ENCODE results near the gene CEACAM3.

CEACAM3 gene

DNA sequence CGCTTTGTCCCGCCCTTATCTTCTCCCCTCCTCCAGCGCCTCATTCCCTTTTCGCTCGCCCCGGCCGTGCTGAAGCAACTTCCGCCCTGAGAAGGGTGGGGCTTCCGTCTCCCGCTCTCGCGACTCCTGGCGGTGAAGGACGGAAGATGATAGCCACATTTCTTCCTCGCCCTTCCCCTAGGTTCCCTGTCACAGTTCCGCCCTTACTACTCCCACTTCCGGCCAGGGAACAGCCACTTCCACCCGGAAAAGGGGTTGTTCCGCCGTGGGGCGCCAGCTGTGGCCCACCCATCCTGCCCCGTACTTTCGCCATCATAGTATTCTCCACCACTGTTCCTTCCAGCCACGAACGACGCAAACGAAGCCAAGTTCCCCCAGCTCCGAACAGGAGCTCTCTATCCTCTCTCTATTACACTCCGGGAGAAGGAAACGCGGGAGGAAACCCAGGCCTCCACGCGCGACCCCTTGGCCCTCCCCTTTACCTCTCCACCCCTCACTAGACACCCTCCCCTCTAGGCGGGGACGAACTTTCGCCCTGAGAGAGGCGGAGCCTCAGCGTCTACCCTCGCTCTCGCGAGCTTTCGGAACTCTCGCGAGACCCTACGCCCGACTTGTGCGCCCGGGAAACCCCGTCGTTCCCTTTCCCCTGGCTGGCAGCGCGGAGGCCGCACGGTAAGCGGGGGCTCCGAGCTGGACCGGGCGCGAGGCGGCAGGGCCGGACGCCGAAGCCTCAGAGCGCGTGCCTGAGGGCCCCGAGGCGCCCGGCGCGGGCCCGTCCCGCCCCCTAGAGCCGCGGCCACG lies 63.4 kb downstream of the CEACAM3 start, which contains the start of gene RPS19:
Gene RPS19 (plus strand): TSS at position 638 of the 801 bp plus-strand sequence. CDS start 520 bp downstream, outside the sequence.
- H3K36me3 ChIP-seq, result peaks cover 13% of the 10 kb centered on the region
- peak within 1 kb of the TSS; percentile 99 for H3K27ac ChIP-seq
- TF ChIP-seq, protein P1, sequence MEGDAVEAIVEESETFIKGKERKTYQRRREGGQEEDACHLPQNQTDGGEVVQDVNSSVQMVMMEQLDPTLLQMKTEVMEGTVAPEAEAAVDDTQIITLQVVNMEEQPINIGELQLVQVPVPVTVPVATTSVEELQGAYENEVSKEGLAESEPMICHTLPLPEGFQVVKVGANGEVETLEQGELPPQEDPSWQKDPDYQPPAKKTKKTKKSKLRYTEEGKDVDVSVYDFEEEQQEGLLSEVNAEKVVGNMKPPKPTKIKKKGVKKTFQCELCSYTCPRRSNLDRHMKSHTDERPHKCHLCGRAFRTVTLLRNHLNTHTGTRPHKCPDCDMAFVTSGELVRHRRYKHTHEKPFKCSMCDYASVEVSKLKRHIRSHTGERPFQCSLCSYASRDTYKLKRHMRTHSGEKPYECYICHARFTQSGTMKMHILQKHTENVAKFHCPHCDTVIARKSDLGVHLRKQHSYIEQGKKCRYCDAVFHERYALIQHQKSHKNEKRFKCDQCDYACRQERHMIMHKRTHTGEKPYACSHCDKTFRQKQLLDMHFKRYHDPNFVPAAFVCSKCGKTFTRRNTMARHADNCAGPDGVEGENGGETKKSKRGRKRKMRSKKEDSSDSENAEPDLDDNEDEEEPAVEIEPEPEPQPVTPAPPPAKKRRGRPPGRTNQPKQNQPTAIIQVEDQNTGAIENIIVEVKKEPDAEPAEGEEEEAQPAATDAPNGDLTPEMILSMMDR (IDR thresholded peaks at IDR 0.05), result peak; percentile 90
- no peaks in the 10 kb centered on the region for H3K27me3 ChIP-seq
- H3K9me3 ChIP-seq, result no peaks in the 10 kb centered on the region
- peaks cover 25 to 26% of the 10 kb centered on the region in 2 experiments for H3K4me1 ChIP-seq (ENCODE audit: control insufficient read depth in 1 of 2, insufficient read depth in 1 of 2, low read depth in 1 of 2, low read length in 1 of 2)
- peak within 1 kb of the TSS; percentile 94 to 96 for H3K4me3 ChIP-seq (ENCODE audit: low read depth in 1 of 2, low read length in 1 of 2)

DNA sequence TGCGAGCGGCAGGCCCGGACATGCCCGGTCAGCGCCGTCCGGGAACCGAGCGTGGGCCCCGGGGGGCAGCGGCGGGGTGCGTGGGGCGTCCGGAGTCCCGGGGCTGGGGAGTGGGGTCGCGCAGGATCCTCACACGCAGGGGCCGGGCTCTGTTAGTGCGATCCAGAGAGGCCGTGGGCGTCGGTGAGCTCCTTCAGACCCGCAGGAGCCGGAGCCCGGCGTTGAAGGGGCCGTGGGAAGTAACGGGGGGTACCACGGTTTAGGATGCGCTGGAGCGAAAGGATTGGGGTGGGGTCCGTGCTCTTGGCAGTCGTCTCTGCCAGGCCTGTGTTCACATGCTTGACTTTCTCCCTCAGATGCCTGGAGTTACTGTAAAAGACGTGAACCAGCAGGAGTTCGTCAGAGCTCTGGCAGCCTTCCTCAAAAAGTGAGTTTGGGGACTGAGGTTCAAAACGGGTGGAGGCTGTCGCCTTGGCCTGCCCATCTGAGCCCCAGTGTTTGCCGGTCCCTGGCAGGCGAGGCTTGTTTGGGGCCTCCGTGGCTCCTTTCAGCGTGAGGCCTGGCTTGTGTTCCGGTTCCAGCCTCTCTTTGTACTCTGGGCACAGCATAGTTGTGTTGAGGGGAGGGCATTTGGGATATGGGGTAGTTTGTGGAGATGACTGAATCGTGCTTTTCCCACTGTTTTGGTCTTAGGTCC lies 64.2 kb downstream of the CEACAM3 start:
- H3K9me3 ChIP-seq, result no peaks in the 10 kb centered on the region
- peaks cover 25 to 26% of the 10 kb centered on the region in 2 experiments for H3K4me1 ChIP-seq (ENCODE audit: control insufficient read depth in 1 of 2, insufficient read depth in 1 of 2, low read depth in 1 of 2, low read length in 1 of 2)
- TF ChIP-seq, protein P1 (IDR thresholded peaks at IDR 0.05), result no peak
- peaks cover 13% of the 10 kb centered on the region for H3K36me3 ChIP-seq
- H3K27ac ChIP-seq, result peak overlapping the region; percentile 99
- no peaks in the 10 kb centered on the region for H3K27me3 ChIP-seq
- H3K4me3 ChIP-seq (ENCODE audit: low read depth in 1 of 2, low read length in 1 of 2), result peak overlapping the region; percentile 94 to 96
